ENCODE measurements around the gene SH2D4B.

DNA sequence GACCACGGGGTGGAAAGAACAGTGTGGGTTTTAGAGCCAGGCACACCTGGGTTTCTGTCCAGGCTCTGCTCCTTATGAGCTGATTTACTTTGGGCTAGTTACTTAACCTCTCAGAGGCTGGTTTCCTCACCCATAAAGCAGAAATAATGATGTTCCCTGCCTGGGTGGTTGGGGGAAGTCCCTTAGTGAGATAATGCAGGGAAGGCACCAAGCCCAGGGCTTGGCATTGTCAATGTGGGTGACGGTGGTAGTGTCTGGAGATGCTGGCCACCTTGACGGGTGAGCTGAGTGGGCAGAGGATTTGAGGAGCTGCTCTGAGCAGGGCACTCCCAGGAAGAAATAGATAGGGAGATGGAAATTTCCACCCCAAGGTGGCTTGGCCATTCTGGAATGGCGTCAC lies 65.2 kb downstream of the SH2D4B start:
- TF ChIP-seq, protein P1, sequence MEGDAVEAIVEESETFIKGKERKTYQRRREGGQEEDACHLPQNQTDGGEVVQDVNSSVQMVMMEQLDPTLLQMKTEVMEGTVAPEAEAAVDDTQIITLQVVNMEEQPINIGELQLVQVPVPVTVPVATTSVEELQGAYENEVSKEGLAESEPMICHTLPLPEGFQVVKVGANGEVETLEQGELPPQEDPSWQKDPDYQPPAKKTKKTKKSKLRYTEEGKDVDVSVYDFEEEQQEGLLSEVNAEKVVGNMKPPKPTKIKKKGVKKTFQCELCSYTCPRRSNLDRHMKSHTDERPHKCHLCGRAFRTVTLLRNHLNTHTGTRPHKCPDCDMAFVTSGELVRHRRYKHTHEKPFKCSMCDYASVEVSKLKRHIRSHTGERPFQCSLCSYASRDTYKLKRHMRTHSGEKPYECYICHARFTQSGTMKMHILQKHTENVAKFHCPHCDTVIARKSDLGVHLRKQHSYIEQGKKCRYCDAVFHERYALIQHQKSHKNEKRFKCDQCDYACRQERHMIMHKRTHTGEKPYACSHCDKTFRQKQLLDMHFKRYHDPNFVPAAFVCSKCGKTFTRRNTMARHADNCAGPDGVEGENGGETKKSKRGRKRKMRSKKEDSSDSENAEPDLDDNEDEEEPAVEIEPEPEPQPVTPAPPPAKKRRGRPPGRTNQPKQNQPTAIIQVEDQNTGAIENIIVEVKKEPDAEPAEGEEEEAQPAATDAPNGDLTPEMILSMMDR (IDR thresholded peaks at IDR 0.05): no peak
- TF ChIP-seq POLR2A (IDR thresholded peaks at IDR 0.05): no peak

All from esophagus squamous epithelium (tissue), 4 donors.